22Rv1 (cell line): ENCODE results near the gene FBXO45.

Source experiments
- H3K27ac ChIP-seq: fragments of 450-650 bp; 2 replicates; pipeline ENCODE4 v1.5.1; 2017
- CTCF ChIP-seq: fragments of 450-650 bp; IDR thresholded peaks from 2 replicates; pipeline ENCODE4 v1.5.1; 2017; ENCODE audit warnings: mild to moderate bottlenecking
- ZFX ChIP-seq: fragments of 450-650 bp; IDR thresholded peaks from 2 replicates; pipeline ENCODE4 v1.6.1; 2017; ENCODE audit warnings: antibody characterized with exemption, borderline replicate concordance

Gene FBXO45

GRCh38 chr3:196528639-196529233 is 39.7 kb upstream of the FBXO45 start:
- TF ChIP-seq CTCF, result peak; percentile 96
- TF ChIP-seq ZFX, result no peak
- peak overlapping the region; percentile 49 for H3K27ac ChIP-seq

- TF ChIP-seq ZFX (no peak), CTCF (no peak)
- no peak overlapping the region for H3K27ac ChIP-seq
Observed at GRCh38 chr3:196531418-196531817, 37.0 kb upstream of the FBXO45 start.

- no peak for TF ChIP-seq ZFX
- TF ChIP-seq CTCF, result no peak
Observed at GRCh38 chr3:196533260-196533681, 35.2 kb upstream of the FBXO45 start.

GRCh38 chr3:196537319-196537984 is 31.0 kb upstream of the FBXO45 start:
- H3K27ac ChIP-seq, result no peak overlapping the region
- TF ChIP-seq ZFX, result no peak
- TF ChIP-seq CTCF, result peak; percentile 84

More at GRCh38 chr3:196533260-196533681, 35.2 kb upstream of the FBXO45 start:
- no peak overlapping the region for H3K27ac ChIP-seq

GRCh38 chr3:196541684-196542445 is 26.6 kb upstream of the FBXO45 start:
- TF ChIP-seq ZFX (no peak), CTCF (no peak)
- no peak overlapping the region for H3K27ac ChIP-seq

GRCh38 chr3:196544491-196544992 is 23.9 kb upstream of the FBXO45 start:
- TF ChIP-seq CTCF, result no peak
- TF ChIP-seq ZFX, result no peak
- H3K27ac ChIP-seq, result no peak overlapping the region

- TF ChIP-seq ZFX, result no peak
- TF ChIP-seq CTCF, result no peak
- H3K27ac ChIP-seq, result no peak overlapping the region
Observed at GRCh38 chr3:196546537-196546936, 21.9 kb upstream of the FBXO45 start.
